NCI-H1694 treated with DMSO at 0.1 percent for 48 hours (cell line): ENCODE results near the gene EDRF1.

ENCODE experiments used
- DNase-seq: peaks from one replicate; lab custom pipeline; 2025; lab: John Stamatoyannopoulos, UW

Gene EDRF1

GRCh38 chr10:125788156-125789034 lies 68.9 kb downstream of the EDRF1 start:
- no peak for DNase-seq

- no peak for DNase-seq
These were observed 73.1 kb downstream of the EDRF1 start for GRCh38 chr10:125792342-125793300.

- no peak for DNase-seq
These were observed 75.6 kb downstream of the EDRF1 start for GRCh38 chr10:125795128-125795527.

- no peak for DNase-seq
These were observed 76.2 kb downstream of the EDRF1 start for GRCh38 chr10:125795637-125796190.

- DNase-seq: no peak
These were observed 77.9 kb downstream of the EDRF1 start for GRCh38 chr10:125797424-125797823.

GRCh38 chr10:125797994-125798662 lies 78.6 kb downstream of the EDRF1 start:
- no peak for DNase-seq

GRCh38 chr10:125799451-125800182 lies 80.1 kb downstream of the EDRF1 start:
- no peak for DNase-seq

GRCh38 chr10:125801574-125801973 lies 82.1 kb downstream of the EDRF1 start:
- no peak for DNase-seq

GRCh38 chr10:125802131-125802530 lies 82.6 kb downstream of the EDRF1 start:
- DNase-seq: no peak

GRCh38 chr10:125802739-125803138 lies 83.2 kb downstream of the EDRF1 start:
- no peak for DNase-seq

- no peak for DNase-seq
These were observed 88.5 kb downstream of the EDRF1 start for GRCh38 chr10:125808047-125808446.

- DNase-seq: no peak
These were observed 91.7 kb downstream of the EDRF1 start for GRCh38 chr10:125811251-125811650.

- DNase-seq: no peak
These were observed 92.7 kb downstream of the EDRF1 start for GRCh38 chr10:125812128-125812750.
